Thoracic aorta (tissue), 2 donors: ENCODE data around the gene C19orf67. TPM values are rescaled to one million over a fixed set of nuclear protein-coding genes. Genes with fewer than 3 reads are reported as not detected.

Experiments
- ATAC-seq: fragments of 150-250 bp; one replicate; pipeline ENCODE4 v1.8.0; 2017; ENCODE audit warnings: low read depth; ENCODE audit not compliant: insufficient number of reproducible peaks, low FRiP score
- DNase-seq: peaks from one replicate; pipeline ENCODE4 v3.0.0-alpha.2; 2020; ENCODE audit warnings: low spot score
- H3K27ac ChIP-seq, 2 donors: fragments of 200-600 bp; sonication (generic); 1 replicate in 1 of 2; 2 replicates in 1 of 2; pipeline ENCODE4 v1.5.1; 2016; ENCODE audit warnings: mild to moderate bottlenecking in 2 of 2, moderate library complexity in 2 of 2
- H3K27me3 ChIP-seq: fragments of 200-600 bp; sonication (generic); replicated peaks from 2 replicates; pipeline ENCODE4 v1.6.0; 2016; ENCODE audit warnings: mild to moderate bottlenecking; ENCODE audit not compliant: insufficient read depth
- H3K36me3 ChIP-seq: fragments of 200-600 bp; sonication (generic); one replicate; pipeline ENCODE4 v1.5.1; 2016
- H3K4me1 ChIP-seq, 2 donors: fragments of 200-600 bp; sonication (generic); 1 replicate in 1 of 2; 2 replicates in 1 of 2; pipeline versions ENCODE4 v1.5.1 to v1.6.0; 2016; ENCODE audit warnings: low read depth in 2 of 2, mild to moderate bottlenecking in 1 of 2; ENCODE audit not compliant: control insufficient read depth in 1 of 2
- H3K4me3 ChIP-seq: fragments of 200-600 bp; sonication (generic); 2 replicates; pipeline ENCODE4 v1.5.1; 2016; ENCODE audit warnings: mild to moderate bottlenecking
- H3K9me3 ChIP-seq: fragments of 200-600 bp; sonication (generic); 2 replicates; pipeline ENCODE4 v1.5.1; 2016
- CTCF ChIP-seq: fragments of 200-600 bp; sonication (generic); IDR thresholded peaks from one replicate; pipeline ENCODE4 v1.5.1; 2019; ENCODE audit warnings: antibody characterized with exemption
- total RNA-seq, 2 donors: library from RNA; depleted of rRNA; stranded (reverse); fragments of >200 nt; gene quantifications; one replicate each; pipeline versions ENCODE4 v1.1.0 to v1.2.3, GENCODE V29; 2016

The C19orf67 gene
- total RNA-seq, 2 donors from 2014 or later, result not detected

- Histone ChIP-seq H3K36me3 (peaks cover 15% of the 10 kb centered on the region), H3K4me1 (peaks cover 27 to 60% of the 10 kb centered on the region in 2 donors)
Measured at GRCh38 chr19:14107581-14108461, 22.2 kb upstream of the C19orf67 start.

GRCh38 chr19:14106840-14107239 is 21.3 kb upstream of the C19orf67 start:
- no peak for ATAC-seq
- peak overlapping the region; percentile 88 to 91 for H3K27ac ChIP-seq

More at GRCh38 chr19:14107581-14108461, 22.2 kb upstream of the C19orf67 start:
- peak overlapping the region; percentile 88 to 91 for H3K27ac ChIP-seq
- peak overlapping the region; percentile 37 for H3K4me3 ChIP-seq
- no peak for TF ChIP-seq CTCF
- no peaks in the 10 kb centered on the region for H3K9me3 ChIP-seq
- no peak for DNase-seq
- peak; percentile 76 for ATAC-seq
- no peaks in the 10 kb centered on the region for H3K27me3 ChIP-seq

GRCh38 chr19:14105680-14106079 is 20.1 kb upstream of the C19orf67 start:
- no peak for ATAC-seq
- no peak overlapping the region for H3K4me3 ChIP-seq
- no peaks in the 10 kb centered on the region for H3K9me3 ChIP-seq
- H3K27ac ChIP-seq, result peak overlapping the region in 1 of 2 donors; percentile 91
- no peak for TF ChIP-seq CTCF
- peaks cover 13 to 40% of the 10 kb centered on the region in 2 donors for H3K4me1 ChIP-seq
- peaks cover 35% of the 10 kb centered on the region for H3K36me3 ChIP-seq
- no peak for DNase-seq
- no peaks in the 10 kb centered on the region for H3K27me3 ChIP-seq

More at GRCh38 chr19:14106840-14107239, 21.3 kb upstream of the C19orf67 start:
- no peak for DNase-seq
- no peaks in the 10 kb centered on the region for H3K27me3 ChIP-seq
- peaks cover 17 to 51% of the 10 kb centered on the region in 2 donors for H3K4me1 ChIP-seq
- no peak for TF ChIP-seq CTCF
- no peaks in the 10 kb centered on the region for H3K9me3 ChIP-seq
- peaks cover 25% of the 10 kb centered on the region for H3K36me3 ChIP-seq
- no peak overlapping the region for H3K4me3 ChIP-seq

GRCh38 chr19:14103310-14103709 is 17.7 kb upstream of the C19orf67 start:
- no peaks in the 10 kb centered on the region for H3K9me3 ChIP-seq
- ATAC-seq, result no peak
- no peak for TF ChIP-seq CTCF

GRCh38 chr19:14102756-14103155 is 17.2 kb upstream of the C19orf67 start:
- no peak for DNase-seq
- Histone ChIP-seq H3K4me1 (peaks cover 5 to 13% of the 10 kb centered on the region in 2 donors), H3K27ac (no peak overlapping the region), H3K4me3 (no peak overlapping the region), H3K36me3 (peaks cover 42% of the 10 kb centered on the region), H3K27me3 (no peaks in the 10 kb centered on the region), H3K9me3 (no peaks in the 10 kb centered on the region)
- no peak for ATAC-seq
- no peak for TF ChIP-seq CTCF

More at GRCh38 chr19:14103310-14103709, 17.7 kb upstream of the C19orf67 start:
- DNase-seq, result no peak
- H3K27ac ChIP-seq, result no peak overlapping the region
- H3K27me3 ChIP-seq, result no peaks in the 10 kb centered on the region
- H3K36me3 ChIP-seq, result peaks cover 38% of the 10 kb centered on the region
- H3K4me1 ChIP-seq, result peaks cover 10 to 18% of the 10 kb centered on the region in 2 donors
- H3K4me3 ChIP-seq, result no peak overlapping the region
